Stimulated activated CD4-positive, alpha-beta T cell treated with anti-CD3 and anti-CD28 coated beads, Interleukin-4, amount 100 ng/mL, for 4 hours (primary cell): ENCODE results near the gene TCF20.

Source experiments
- DNase-seq, 2 experiments: peaks; one replicate each; pipeline ENCODE4 v3.0.0-alpha.2; 2020

Gene TCF20

GRCh38 chr22:42256930-42257329, 13.5 kb downstream of the TCF20 start:
- no peak for DNase-seq

DNA sequence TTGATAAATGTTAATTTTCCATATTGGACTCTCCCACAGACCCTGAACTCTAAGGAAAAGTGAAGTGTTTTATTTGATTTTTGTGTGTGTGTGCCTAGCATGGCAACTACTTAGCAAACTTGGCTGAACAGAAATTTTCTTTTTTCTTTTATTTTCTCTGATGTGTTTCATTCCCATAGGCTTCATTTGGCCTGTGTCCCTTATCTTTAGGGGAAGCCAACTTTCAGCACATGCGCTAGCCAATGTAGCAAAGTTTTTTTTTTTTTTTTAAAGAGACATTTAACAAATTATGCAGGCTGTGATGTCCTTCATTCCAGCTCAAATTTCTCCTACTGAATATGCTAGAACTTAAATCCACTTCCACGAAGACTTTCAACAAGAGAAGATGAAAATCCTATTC, 14.2 kb downstream of the TCF20 start:
- DNase-seq = no peak

GRCh38 chr22:42249831-42250230, 20.6 kb downstream of the TCF20 start:
- no peak for DNase-seq

- no peak for DNase-seq
Observed at GRCh38 chr22:42248995-42249394, 21.5 kb downstream of the TCF20 start.

GRCh38 chr22:42247596-42247995, 22.9 kb downstream of the TCF20 start:
- no peak for DNase-seq

- no peak for DNase-seq
Observed at GRCh38 chr22:42243802-42244060, 26.7 kb downstream of the TCF20 start.

DNA sequence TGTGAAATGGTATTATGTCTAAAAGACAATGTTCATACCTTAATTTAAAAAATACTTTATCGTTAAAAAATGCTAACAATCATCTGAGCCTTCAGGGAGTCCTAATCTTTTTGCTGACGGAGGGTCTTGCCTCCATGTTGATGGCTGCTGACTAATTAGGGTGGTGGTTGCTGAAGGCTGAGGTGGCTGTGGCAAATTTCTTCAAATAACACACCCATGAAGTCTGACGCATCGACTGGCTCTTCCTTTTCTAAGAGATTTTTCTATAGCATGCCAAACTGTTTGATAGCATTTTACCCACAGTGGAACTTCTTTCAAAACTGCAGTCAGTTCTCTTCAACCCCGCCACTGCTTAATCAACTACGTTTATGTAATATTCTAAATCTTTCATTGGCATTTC, 33.6 kb downstream of the TCF20 start:
- no peak for DNase-seq

DNA sequence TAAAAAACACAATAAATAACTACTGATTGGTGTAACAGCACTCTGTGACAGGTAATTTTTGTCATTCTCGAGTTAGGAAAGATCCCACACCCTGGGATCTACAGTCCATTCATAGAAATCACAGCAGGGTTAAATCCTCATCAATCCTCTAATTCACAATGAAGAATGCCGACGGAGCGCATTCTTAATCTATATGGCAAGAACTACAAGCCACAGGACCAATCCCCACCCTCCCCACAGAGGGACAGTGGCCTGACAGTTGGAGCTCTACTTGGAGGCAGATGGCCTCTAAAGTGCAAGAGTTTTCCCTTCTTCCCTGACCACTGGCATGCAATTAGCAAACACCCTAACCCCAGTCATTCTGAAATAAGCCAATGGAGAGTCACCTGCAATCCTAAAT, 34.2 kb downstream of the TCF20 start:
- DNase-seq = no peak

GRCh38 chr22:42233879-42234278, 36.6 kb downstream of the TCF20 start:
- DNase-seq = no peak

GRCh38 chr22:42231929-42232328, 38.5 kb downstream of the TCF20 start:
- no peak for DNase-seq

GRCh38 chr22:42229455-42230149, 40.9 kb downstream of the TCF20 start:
- DNase-seq = no peak

DNA sequence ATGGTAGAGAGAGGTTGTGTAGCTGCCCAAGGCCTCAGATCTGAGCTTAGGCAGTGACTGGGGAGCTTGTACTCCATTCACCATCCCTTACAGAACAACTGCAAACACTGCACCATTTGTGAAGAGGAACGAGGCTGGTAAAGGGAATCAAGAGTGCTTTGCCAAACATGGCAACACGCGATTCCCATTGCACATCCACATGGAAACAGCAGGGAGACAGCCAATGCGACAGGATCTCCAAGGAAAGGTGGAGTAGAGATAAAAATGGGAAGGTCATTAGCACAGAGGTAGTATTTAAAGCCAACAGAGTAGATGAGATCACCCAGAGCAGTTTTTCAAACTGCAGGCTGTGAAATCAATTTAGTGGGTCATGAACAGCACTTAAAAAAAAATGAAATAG, 42.0 kb downstream of the TCF20 start:
- no peak for DNase-seq

DNA sequence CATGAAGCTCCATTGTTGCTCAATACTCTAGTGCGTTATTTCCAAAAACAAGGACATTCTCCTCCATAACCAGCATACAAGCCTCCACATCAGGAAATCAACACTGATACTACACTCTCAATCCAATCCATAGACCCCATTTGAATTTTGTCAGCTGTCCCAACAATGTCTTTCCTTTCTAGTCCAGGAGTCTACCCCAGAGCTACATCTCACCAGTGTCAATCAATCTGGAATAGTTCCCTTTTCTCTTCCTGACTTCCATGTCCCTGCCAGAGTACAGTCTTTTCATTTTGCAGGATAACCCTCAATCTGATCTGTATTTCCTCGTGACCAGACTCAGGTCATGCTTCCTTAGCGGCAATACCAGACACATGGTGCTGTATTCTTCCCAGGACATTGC, 43.0 kb downstream of the TCF20 start:
- DNase-seq = no peak

DNA sequence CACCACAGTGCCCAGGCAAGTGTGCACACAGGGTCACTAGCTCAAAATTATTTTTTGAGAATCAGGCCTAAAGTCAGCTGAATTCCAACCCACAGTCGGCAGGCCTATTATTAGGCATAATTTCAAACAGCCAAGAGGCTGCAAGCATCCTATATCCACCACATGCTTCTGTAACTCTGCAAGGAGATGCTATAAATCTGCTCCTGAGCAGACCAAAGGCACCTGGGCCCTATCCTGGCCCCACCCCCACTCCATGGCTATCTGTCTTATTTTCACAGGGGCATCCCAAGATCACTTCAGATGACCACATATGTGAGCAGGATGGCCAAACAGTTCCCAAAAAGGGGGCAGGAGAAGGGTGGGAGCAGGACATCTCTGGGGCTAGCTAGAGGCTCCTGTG, 44.6 kb downstream of the TCF20 start:
- no peak for DNase-seq

GRCh38 chr22:42222140-42222539, 48.3 kb downstream of the TCF20 start:
- DNase-seq = no peak
